ENCODE data around the gene ANKRD63.

The ANKRD63 gene

DNA sequence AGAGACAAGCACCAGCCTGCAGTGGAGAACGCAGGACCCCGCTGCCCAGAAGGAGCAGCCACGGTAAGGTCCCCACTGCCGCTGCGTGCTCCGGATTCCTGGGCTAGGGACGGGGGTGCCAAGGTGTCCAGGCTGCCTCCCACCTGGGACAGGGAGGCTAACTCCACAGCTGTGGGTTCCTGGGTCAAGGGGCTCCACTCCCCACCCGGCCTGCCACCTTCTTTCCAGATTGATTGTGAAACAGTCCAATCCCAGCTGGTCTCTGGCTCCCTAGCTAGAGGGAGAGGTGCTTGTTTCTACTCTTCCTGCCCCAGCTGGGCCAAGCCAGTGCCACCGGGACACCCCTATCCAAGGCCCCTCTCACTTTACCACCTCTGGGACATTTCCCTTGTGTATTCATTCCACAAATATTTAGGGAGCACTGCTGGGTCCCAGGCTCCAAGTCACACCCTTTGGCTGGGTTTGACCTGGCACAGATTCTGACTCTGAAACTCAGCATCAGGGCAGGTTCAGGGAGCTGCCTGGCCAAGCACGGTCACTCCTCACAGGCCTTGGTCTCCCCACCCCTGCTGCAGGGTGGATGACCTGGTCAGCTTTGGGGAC lies 42.1 kb downstream of the ANKRD63 start:
- DNase-seq = no peak

DNA sequence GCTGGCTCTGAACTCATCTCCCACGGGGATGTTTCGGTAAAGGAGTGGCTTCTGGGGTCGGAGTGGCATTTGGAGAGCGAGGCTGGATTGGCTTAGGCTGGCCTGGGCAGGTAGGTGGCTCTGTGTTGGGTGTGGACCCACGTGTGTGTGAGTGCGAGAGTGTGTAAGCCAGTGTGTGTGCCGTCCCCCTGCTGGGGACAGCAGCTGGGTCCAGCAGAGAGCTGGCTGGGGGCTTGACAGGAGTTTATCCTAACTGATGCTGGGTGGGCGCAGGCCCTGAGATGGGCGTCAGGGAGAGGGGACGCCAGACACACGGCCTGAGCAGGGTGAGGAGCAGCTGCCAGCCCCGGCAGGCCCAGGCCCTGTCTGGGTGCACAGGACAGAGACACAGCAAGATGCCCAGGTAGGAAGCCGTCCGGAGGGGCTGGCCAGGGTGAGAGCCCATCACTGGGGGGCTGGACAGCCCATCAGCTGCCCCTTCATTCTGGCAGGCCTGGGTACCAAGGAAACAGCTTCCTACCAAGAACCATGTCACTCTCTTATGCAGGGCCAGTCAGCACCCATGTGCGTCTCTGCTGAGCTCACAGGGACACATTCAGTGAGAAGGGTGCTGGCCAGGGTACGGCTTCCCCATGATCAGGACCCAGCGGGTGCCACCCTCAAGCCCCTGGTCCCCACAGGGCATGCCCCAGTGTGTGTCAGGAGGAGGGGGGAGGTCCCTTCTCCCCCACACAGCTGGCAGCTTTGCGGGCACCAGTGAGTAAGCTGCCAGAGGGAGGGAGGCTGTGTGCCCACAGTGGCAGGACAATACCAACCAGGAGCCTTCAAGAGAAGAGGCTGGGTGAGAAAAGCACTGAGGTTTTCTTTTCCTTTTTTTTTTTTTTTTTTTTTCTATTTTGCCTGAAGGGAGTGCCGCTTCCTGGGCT lies 42.9 kb downstream of the ANKRD63 start:
- no peak for DNase-seq

DNA sequence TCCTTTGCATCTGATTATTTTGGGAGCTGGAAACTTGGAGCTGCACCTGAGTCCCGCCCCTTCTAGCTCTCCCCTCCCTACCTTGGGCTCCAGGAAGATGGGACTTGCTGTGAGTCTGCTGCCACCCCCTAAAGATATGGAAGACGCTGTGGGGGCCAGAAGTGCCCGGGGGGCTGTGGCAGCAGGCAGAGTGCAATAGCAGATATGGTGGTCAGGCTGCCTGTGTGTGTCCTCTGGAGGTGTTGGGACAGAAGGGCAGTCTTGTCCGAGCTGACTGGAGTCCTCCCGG lies 43.5 kb downstream of the ANKRD63 start:
- DNase-seq = no peak

DNA sequence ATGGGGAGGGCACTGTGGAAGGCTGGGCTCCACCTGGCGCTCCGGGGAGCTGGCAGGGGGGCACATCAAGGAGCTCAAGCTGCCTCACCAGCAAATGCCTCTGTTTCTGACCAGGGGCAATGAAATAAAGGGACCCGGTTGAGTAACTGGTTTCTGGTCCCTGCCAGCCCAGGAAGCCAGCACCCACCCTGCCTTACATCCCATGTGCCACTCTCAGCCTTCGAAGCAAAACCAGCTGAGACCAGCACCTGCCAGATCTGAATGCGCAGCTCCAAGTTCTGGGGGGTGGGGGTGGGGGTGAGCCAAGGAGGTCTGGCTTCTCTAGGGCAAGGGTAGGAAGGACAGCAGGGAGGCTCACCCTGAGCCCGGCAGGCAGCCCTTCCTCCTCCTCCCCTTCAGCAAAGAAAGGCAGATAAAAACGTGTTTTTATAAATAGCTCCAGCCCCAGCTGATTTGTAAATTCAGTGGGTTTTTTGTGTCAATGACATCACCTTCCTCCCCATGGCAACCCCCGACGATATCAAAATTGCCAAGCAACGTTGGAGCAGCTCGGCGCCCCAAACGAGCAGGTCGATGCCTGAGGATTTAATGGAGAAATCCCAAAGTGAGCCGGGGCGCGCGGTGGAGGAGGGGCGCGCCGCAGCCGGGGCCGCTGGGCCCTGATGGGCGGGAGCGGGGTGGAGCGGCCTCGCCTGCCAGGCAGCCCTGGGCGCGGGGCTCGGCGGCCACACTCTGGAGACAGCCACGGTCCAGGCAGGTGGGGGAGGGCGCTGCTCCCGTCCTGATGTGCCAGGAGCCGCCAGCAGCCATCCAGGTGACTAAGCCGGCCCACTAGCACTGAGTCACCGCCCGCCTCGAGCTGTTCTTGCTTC lies 44.1 kb downstream of the ANKRD63 start, which contains the start of gene PAK6:
Gene PAK6 (plus strand): TSS at position 532 of the 872 bp plus-strand sequence. CDS start 25,723 bp downstream, outside the sequence.
- no peak for DNase-seq

DNA sequence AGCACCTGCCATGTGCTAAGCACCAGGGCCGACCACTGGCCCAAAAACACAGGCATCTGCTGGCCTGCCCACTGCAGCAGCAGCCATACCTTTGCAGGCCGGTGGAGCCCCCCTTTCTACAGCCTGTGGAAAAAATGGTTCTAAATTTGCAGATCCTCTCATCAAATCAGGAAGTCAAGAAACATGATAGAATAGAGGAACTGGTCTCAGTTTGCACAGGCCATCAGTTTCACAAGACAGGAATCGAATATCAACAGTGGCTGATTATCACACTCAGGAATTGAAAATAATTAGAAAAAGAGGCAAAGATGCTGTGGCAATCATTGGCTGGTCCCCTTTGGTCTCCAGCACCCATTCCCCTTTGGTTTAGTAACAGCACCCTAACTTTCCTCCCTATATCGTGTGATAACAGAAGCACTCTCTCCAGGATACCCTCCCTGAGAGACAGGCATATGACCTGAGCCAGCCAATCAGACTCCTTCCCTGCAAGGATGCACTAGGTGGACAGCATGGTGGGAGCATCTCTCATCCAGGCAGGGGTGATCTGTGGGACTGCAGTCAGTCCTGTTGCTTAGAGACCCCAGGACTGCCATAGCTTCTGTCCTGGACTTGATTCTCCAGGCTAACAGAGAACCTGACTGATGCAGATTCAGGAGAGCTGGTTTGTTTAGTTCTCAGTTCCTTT lies 47.5 kb downstream of the ANKRD63 start:
- DNase-seq = no peak

DNA sequence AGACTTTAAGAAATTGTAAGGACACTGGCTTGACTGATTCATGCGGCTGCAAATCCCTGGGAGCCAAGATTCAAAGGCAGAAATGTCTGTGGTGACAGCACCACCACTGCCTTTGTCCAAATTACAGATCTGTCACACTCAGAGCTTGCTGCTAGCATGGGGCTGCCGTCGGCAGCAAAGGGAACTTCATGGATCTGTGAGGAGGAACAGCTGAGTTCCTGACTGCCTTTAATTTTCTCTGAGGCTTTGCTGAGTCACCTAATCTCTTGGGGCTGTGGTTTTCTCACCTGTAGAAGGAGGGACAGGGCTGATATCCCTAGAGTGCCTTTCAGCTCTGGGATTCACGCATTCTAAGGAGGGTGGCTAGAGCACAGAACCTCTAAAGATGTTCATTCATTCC lies 48.1 kb downstream of the ANKRD63 start:
- DNase-seq = no peak

DNA sequence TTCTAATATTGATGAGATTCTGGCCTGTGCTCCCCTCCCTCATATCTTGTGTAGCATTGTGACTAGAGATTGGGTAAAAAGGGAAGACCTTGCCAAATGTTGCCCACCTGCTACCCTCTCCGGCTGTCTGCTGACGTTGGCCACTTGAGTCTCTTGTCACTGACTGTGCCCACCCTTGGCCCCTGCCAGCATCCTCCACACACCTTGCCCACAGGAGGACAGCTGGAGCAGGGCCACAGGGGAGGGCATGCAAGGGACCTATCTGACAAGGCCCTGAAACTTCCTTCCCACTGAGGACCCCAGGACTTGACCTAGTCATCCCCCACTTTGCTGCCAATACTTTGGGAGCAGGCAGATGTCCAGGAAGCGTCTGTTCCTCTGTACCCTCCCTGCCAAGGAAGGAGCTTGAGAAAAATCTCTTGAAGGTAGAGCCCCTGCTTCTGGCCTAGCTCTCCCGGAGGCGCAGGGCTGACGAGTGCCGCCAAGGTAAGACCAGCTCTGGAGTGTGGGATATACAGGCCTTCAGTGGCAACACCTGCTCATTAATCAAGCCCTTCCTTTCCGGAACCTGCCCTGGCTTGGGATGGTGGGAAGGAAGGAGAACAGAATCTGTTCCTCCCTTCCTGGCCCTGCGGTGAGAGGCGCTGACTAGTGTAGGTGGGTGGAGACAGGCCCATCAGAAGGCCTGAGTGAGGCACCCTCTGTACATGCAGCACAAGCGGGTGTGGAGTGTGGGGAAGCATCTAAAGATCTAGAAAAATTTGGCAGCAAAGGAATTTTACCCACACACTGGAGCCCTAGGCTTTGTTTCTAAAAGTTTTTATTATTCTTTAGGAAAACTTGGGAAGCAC lies 48.9 kb downstream of the ANKRD63 start:
- no peak for DNase-seq

DNA sequence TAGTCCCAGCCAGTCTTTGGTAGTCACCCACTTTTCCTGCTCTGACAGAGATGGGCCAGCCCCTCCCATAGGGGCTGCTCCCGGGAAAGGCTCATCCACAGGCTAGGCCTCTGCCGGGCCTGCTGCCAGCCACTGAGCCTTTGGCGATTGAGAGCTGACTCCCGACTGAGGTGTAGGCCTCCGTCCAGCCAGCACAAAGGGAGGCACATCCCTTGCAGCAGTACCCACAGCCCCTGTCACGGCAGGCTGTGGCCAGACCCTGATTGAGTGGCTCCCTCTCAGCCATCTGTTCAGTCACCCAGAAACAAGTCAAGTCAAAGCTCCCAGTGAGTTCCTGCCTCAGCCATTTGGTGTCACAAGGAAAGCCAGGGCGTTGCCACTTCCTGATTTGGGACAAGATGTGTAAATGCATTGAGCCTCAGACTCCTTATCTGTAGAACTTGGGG lies 50.2 kb downstream of the ANKRD63 start:
- DNase-seq = no peak
